ENCODE measurements around the gene VPS11.

VPS11 gene

GRCh38 chr11:119042927-119043326 is 24.7 kb upstream of the VPS11 start:
- Histone ChIP-seq H3F3A (ENCODE audit: low read depth) (no peaks in the 10 kb centered on the region), H3K4me2 (ENCODE audit: low read depth, low read length, poor library complexity, severe bottlenecking) (no peak overlapping the region), H3K79me2 (ENCODE audit: insufficient read depth, low read length) (no peaks in the 10 kb centered on the region), H3K36me3 (ENCODE audit: insufficient read depth, low read length) (peaks cover 35% of the 10 kb centered on the region; the same call in 1 of the 2 replicates), H3K4me3 (ENCODE audit: low read length, poor library complexity, severe bottlenecking) (no peak overlapping the region), H3K27me3 (ENCODE audit: insufficient read depth, low read length, poor library complexity, severe bottlenecking) (no peaks in the 10 kb centered on the region), H3K4me1 (ENCODE audit: insufficient read depth, low read length, poor library complexity, severe bottlenecking) (no peaks in the 10 kb centered on the region), H2AFZ (ENCODE audit: low read length) (no peak overlapping the region), H3K9me3 (ENCODE audit: insufficient read depth, low read depth, low read length) (no peaks in the 10 kb centered on the region), H3K9ac (ENCODE audit: low read depth, low read length, poor library complexity, severe bottlenecking) (no peak overlapping the region), H3K9me2 (replicated peaks; ENCODE audit: low read depth, low read length) (no peaks in the 10 kb centered on the region), H4K20me1 (ENCODE audit: insufficient read depth, low read length, poor library complexity, severe bottlenecking) (peaks cover 3% of the 10 kb centered on the region)
- TF ChIP-seq CTCF (conservative IDR thresholded peaks at IDR 0.05; ENCODE audit: low read length) (no peak), EZH2phosphoT487 (IDR thresholded peaks at IDR 0.05; ENCODE audit: borderline replicate concordance) (no peak)

GRCh38 chr11:119044708-119045107 is 22.9 kb upstream of the VPS11 start:
- H3F3A ChIP-seq (ENCODE audit: low read depth) = no peaks in the 10 kb centered on the region
- no peaks in the 10 kb centered on the region for H3K9me2 ChIP-seq (replicated peaks; ENCODE audit: low read depth, low read length)
- no peaks in the 10 kb centered on the region for H3K4me1 ChIP-seq (ENCODE audit: insufficient read depth, low read length, poor library complexity, severe bottlenecking)
- no peak overlapping the region for H3K9ac ChIP-seq (ENCODE audit: low read depth, low read length, poor library complexity, severe bottlenecking)
- TF ChIP-seq CTCF (conservative IDR thresholded peaks at IDR 0.05; ENCODE audit: low read length) = peak; percentile 46
- TF ChIP-seq EZH2phosphoT487 (IDR thresholded peaks at IDR 0.05; ENCODE audit: borderline replicate concordance) = no peak
- H3K36me3 ChIP-seq (ENCODE audit: insufficient read depth, low read length) = peaks cover 53% of the 10 kb centered on the region; the same call in 1 of the 2 replicates
- H3K79me2 ChIP-seq (ENCODE audit: insufficient read depth, low read length) = no peaks in the 10 kb centered on the region
- H3K4me2 ChIP-seq (ENCODE audit: low read depth, low read length, poor library complexity, severe bottlenecking) = no peak overlapping the region
- no peaks in the 10 kb centered on the region for H3K9me3 ChIP-seq (ENCODE audit: insufficient read depth, low read depth, low read length)
- no peak overlapping the region for H2AFZ ChIP-seq (ENCODE audit: low read length)
- H3K27me3 ChIP-seq (ENCODE audit: insufficient read depth, low read length, poor library complexity, severe bottlenecking) = no peaks in the 10 kb centered on the region
- no peak overlapping the region for H3K4me3 ChIP-seq (ENCODE audit: low read length, poor library complexity, severe bottlenecking)
- H4K20me1 ChIP-seq (ENCODE audit: insufficient read depth, low read length, poor library complexity, severe bottlenecking) = peaks cover 3% of the 10 kb centered on the region

GRCh38 chr11:119046489-119046888 is 21.1 kb upstream of the VPS11 start:
- H4K20me1 ChIP-seq (ENCODE audit: insufficient read depth, low read length, poor library complexity, severe bottlenecking) = peaks cover 3% of the 10 kb centered on the region
- no peaks in the 10 kb centered on the region for H3K9me3 ChIP-seq (ENCODE audit: insufficient read depth, low read depth, low read length)
- H3K4me2 ChIP-seq (ENCODE audit: low read depth, low read length, poor library complexity, severe bottlenecking) = no peak overlapping the region
- H3K79me2 ChIP-seq (ENCODE audit: insufficient read depth, low read length) = 0 out of 2 replicates have a peak, but pooled peaks cover under 1% of the 10 kb centered on the region
- no peak overlapping the region for H3K9ac ChIP-seq (ENCODE audit: low read depth, low read length, poor library complexity, severe bottlenecking)
- no peak for TF ChIP-seq EZH2phosphoT487 (IDR thresholded peaks at IDR 0.05; ENCODE audit: borderline replicate concordance)
- no peak for TF ChIP-seq CTCF (conservative IDR thresholded peaks at IDR 0.05; ENCODE audit: low read length)
- no peaks in the 10 kb centered on the region for H3K4me1 ChIP-seq (ENCODE audit: insufficient read depth, low read length, poor library complexity, severe bottlenecking)
- H3K27me3 ChIP-seq (ENCODE audit: insufficient read depth, low read length, poor library complexity, severe bottlenecking) = no peaks in the 10 kb centered on the region
- no peaks in the 10 kb centered on the region for H3K9me2 ChIP-seq (replicated peaks; ENCODE audit: low read depth, low read length)
- H3K36me3 ChIP-seq (ENCODE audit: insufficient read depth, low read length) = peaks cover 70% of the 10 kb centered on the region; the same call in 1 of the 2 replicates
- no peak overlapping the region for H3K4me3 ChIP-seq (ENCODE audit: low read length, poor library complexity, severe bottlenecking)
- H3F3A ChIP-seq (ENCODE audit: low read depth) = no peaks in the 10 kb centered on the region
- H2AFZ ChIP-seq (ENCODE audit: low read length) = no peak overlapping the region
